Measurements from ENCODE around the gene RFPL3.

DNA sequence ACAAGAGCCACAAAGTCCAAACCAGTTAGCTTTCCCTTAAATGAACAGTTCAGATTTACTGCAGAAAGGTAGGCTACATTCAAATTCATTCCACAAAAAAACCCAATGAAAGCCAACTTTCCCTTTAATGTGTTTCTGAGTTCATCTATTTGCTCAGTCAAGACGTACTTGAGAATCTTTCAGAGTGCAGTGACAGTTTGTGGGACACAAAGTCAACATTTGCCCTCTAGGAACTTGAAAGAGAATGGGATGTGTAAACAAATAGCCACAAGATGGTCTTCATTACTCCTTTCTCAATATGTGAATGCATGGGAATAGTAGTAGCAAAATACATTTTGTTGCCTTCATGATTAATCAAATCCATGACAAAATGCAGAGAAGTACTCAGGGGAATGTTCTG lies 38.6 kb downstream of the RFPL3 start:
- TF ChIP-seq CREB1 (IDR thresholded peaks at IDR 0.05; ENCODE audit: low read depth) (no peak), CEBPB (IDR thresholded peaks at IDR 0.05) (no peak), TEAD4 (IDR thresholded peaks at IDR 0.05) (no peak), YY1 (IDR thresholded peaks at IDR 0.05; ENCODE audit: low read depth) (no peak), NFIC (IDR thresholded peaks at IDR 0.05) (no peak), FOXM1 (IDR thresholded peaks at IDR 0.05; ENCODE audit: borderline replicate concordance, low read depth) (no peak), ZBTB7A (IDR thresholded peaks at IDR 0.05; ENCODE audit: low read depth) (no peak), EGR1 (IDR thresholded peaks at IDR 0.05) (no peak), EP300 (IDR thresholded peaks at IDR 0.05; ENCODE audit: borderline replicate concordance) (no peak), TCF12 (IDR thresholded peaks at IDR 0.05; ENCODE audit: low read depth) (no peak)
- TF ChIP-seq, protein P1, sequence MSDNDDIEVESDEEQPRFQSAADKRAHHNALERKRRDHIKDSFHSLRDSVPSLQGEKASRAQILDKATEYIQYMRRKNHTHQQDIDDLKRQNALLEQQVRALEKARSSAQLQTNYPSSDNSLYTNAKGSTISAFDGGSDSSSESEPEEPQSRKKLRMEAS (IDR thresholded peaks at IDR 0.05), result no peak
- TF ChIP-seq, protein P2, sequence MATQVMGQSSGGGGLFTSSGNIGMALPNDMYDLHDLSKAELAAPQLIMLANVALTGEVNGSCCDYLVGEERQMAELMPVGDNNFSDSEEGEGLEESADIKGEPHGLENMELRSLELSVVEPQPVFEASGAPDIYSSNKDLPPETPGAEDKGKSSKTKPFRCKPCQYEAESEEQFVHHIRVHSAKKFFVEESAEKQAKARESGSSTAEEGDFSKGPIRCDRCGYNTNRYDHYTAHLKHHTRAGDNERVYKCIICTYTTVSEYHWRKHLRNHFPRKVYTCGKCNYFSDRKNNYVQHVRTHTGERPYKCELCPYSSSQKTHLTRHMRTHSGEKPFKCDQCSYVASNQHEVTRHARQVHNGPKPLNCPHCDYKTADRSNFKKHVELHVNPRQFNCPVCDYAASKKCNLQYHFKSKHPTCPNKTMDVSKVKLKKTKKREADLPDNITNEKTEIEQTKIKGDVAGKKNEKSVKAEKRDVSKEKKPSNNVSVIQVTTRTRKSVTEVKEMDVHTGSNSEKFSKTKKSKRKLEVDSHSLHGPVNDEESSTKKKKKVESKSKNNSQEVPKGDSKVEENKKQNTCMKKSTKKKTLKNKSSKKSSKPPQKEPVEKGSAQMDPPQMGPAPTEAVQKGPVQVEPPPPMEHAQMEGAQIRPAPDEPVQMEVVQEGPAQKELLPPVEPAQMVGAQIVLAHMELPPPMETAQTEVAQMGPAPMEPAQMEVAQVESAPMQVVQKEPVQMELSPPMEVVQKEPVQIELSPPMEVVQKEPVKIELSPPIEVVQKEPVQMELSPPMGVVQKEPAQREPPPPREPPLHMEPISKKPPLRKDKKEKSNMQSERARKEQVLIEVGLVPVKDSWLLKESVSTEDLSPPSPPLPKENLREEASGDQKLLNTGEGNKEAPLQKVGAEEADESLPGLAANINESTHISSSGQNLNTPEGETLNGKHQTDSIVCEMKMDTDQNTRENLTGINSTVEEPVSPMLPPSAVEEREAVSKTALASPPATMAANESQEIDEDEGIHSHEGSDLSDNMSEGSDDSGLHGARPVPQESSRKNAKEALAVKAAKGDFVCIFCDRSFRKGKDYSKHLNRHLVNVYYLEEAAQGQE (IDR thresholded peaks at IDR 0.05; ENCODE audit: low read depth), result no peak
- TF ChIP-seq, protein P3, sequence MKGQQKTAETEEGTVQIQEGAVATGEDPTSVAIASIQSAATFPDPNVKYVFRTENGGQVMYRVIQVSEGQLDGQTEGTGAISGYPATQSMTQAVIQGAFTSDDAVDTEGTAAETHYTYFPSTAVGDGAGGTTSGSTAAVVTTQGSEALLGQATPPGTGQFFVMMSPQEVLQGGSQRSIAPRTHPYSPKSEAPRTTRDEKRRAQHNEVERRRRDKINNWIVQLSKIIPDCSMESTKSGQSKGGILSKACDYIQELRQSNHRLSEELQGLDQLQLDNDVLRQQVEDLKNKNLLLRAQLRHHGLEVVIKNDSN (IDR thresholded peaks at IDR 0.05), result no peak

Data from Ishikawa (cell line).